ENCODE measurements around the gene FGF8. TPM values are rescaled to one million over a fixed set of nuclear protein-coding genes. Genes with fewer than 3 reads are reported as not detected.

Gene FGF8
- total and polyA plus RNA-seq, 2 of the 13 experiments (the other 11 are each of a cell fraction or from before 2014, with no cell fraction given): not detected

GRCh38 chr10:101818872-101819633 lies 43.1 kb upstream of the FGF8 start (continued):
- TF ChIP-seq DMTF1 (CRISPR knock-in tag; IDR thresholded peaks at IDR 0.05) (no peak), AFF4 (CRISPR knock-in tag; IDR thresholded peaks at IDR 0.05) (no peak), ZNF800 (CRISPR knock-in tag; IDR thresholded peaks at IDR 0.05) (peak; percentile 71; the same call in 1 of the 2 replicates), MXI1 (IDR thresholded peaks at IDR 0.05; ENCODE audit: borderline replicate concordance, low read depth, low read length) (no peak), ZNF670 (CRISPR knock-in tag; IDR thresholded peaks at IDR 0.05; ENCODE audit: borderline replicate concordance) (no peak), HDAC2 (CRISPR knock-in tag; IDR thresholded peaks at IDR 0.05) (0 out of 2 replicates have a peak, but pooled peaks have one; percentile 26), ZNF678 (CRISPR knock-in tag; IDR thresholded peaks at IDR 0.05) (no peak), ZFY (CRISPR knock-in tag; IDR thresholded peaks at IDR 0.05) (no peak), ZNF615 (CRISPR knock-in tag; IDR thresholded peaks at IDR 0.05; ENCODE audit: borderline replicate concordance) (no peak), ZNF792 (CRISPR knock-in tag; IDR thresholded peaks at IDR 0.05) (no peak), NR0B2 (CRISPR knock-in tag; IDR thresholded peaks at IDR 0.05) (no peak), SIN3B (IDR thresholded peaks at IDR 0.05; ENCODE audit: low read length) (no peak), ARID5B (CRISPR knock-in tag; IDR thresholded peaks at IDR 0.05) (no peak; the same call in 1 of the 2 replicates)
